Measurements from ENCODE around the gene SPDYE18. TPM values are rescaled to one million over a fixed set of nuclear protein-coding genes. Genes with fewer than 3 reads are reported as not detected.
"Not testable (repeated sequence)": the region's sequence is repeated elsewhere in the genome, so short reads cannot be mapped to it uniquely, and the experiment has no call there.

SPDYE18 gene
- total RNA-seq (2014; rRNA removed; shearing (Covaris generic)) = not detected in 2 replicates

GRCh38 chr7:77062557-77062956, at the start of gene SPDYE18:
TSS of gene SPDYE18 (minus strand) at chr7:77062558. CDS start at chr7:77060512, 2,046 bp downstream.
- not testable (repeated sequence) for DNase-seq (ENCODE audit: low read depth)

GRCh38 chr7:77108362-77108761, 46.0 kb upstream of the SPDYE18 start:
- DNase-seq (ENCODE audit: low read depth) = not testable (repeated sequence)

- DNase-seq (ENCODE audit: low read depth) = not testable (repeated sequence)
Measured at GRCh38 chr7:77107659-77108058, 45.3 kb upstream of the SPDYE18 start.

- DNase-seq (ENCODE audit: low read depth) = peak; percentile 9
Measured at GRCh38 chr7:77105904-77106303, 43.5 kb upstream of the SPDYE18 start.

GRCh38 chr7:77102671-77103070, 40.3 kb upstream of the SPDYE18 start:
- DNase-seq (ENCODE audit: low read depth) = not testable (repeated sequence)

- not testable (repeated sequence) for DNase-seq (ENCODE audit: low read depth)
Measured at GRCh38 chr7:77101187-77101586, 38.8 kb upstream of the SPDYE18 start.

- DNase-seq (ENCODE audit: low read depth) = not testable (repeated sequence)
Measured at GRCh38 chr7:77100501-77100900, 38.1 kb upstream of the SPDYE18 start.

- not testable (repeated sequence) for DNase-seq (ENCODE audit: low read depth)
Measured at GRCh38 chr7:77092301-77092700, 29.9 kb upstream of the SPDYE18 start.

GRCh38 chr7:77082192-77082591, 19.8 kb upstream of the SPDYE18 start:
- DNase-seq (ENCODE audit: low read depth) = not testable (repeated sequence)

GRCh38 chr7:77080236-77080635, 17.9 kb upstream of the SPDYE18 start:
- DNase-seq (ENCODE audit: low read depth) = not testable (repeated sequence)

GRCh38 chr7:77079624-77080023, 17.3 kb upstream of the SPDYE18 start:
- not testable (repeated sequence) for DNase-seq (ENCODE audit: low read depth)

GRCh38 chr7:77079112-77079511, 16.8 kb upstream of the SPDYE18 start:
- not testable (repeated sequence) for DNase-seq (ENCODE audit: low read depth)

- not testable (repeated sequence) for DNase-seq (ENCODE audit: low read depth)
Measured at GRCh38 chr7:77077060-77077459, 14.7 kb upstream of the SPDYE18 start.

- peak; percentile 14 for DNase-seq (ENCODE audit: low read depth)
Measured at GRCh38 chr7:77074786-77075396, 12.5 kb upstream of the SPDYE18 start.

GRCh38 chr7:77071108-77071507, 8.8 kb upstream of the SPDYE18 start:
- DNase-seq (ENCODE audit: low read depth) = not testable (repeated sequence)

GRCh38 chr7:77065869-77066268, 3.5 kb upstream of the SPDYE18 start:
- DNase-seq (ENCODE audit: low read depth) = not testable (repeated sequence)

GRCh38 chr7:77063732-77064131, 1.4 kb upstream of the SPDYE18 start:
- not testable (repeated sequence) for DNase-seq (ENCODE audit: low read depth)

GRCh38 chr7:77032261-77032660, 30.1 kb downstream of the SPDYE18 start, which contains the start of gene SPDYE17:
TSS of gene SPDYE17 (minus strand) at chr7:77032361. CDS start at chr7:77030570, 1,791 bp downstream.
- not testable (repeated sequence) for DNase-seq (ENCODE audit: low read depth)

GRCh38 chr7:77026349-77026748, 36.0 kb downstream of the SPDYE18 start:
- not testable (repeated sequence) for DNase-seq (ENCODE audit: low read depth)

- peak; percentile 67 for DNase-seq (ENCODE audit: low read depth)
Measured at GRCh38 chr7:77010074-77010680, 52.2 kb downstream of the SPDYE18 start.

- peak; percentile 92 for DNase-seq (ENCODE audit: low read depth)
Measured at GRCh38 chr7:77008000-77008399, 54.4 kb downstream of the SPDYE18 start.

GRCh38 chr7:77006127-77007110, 55.9 kb downstream of the SPDYE18 start:
- not testable (repeated sequence) for DNase-seq (ENCODE audit: low read depth)

Data from Daoy (cell line).